Measurements from ENCODE around the gene PLXND1. TPM values are rescaled to one million over a fixed set of nuclear protein-coding genes. Genes with fewer than 3 reads are reported as not detected.

The PLXND1 gene
- total and polyA plus RNA-seq, 12 donors, result 41.2 to 370 (median 138) TPM

GRCh38 chr3:129560269-129560787 lies 46.1 kb downstream of the PLXND1 start:
- WGBS, 4 donors, result 36 to 66% (median 61%) methylated on average over 6 to 16 of the region's 16 CpGs
- TF ChIP-seq, protein P1, sequence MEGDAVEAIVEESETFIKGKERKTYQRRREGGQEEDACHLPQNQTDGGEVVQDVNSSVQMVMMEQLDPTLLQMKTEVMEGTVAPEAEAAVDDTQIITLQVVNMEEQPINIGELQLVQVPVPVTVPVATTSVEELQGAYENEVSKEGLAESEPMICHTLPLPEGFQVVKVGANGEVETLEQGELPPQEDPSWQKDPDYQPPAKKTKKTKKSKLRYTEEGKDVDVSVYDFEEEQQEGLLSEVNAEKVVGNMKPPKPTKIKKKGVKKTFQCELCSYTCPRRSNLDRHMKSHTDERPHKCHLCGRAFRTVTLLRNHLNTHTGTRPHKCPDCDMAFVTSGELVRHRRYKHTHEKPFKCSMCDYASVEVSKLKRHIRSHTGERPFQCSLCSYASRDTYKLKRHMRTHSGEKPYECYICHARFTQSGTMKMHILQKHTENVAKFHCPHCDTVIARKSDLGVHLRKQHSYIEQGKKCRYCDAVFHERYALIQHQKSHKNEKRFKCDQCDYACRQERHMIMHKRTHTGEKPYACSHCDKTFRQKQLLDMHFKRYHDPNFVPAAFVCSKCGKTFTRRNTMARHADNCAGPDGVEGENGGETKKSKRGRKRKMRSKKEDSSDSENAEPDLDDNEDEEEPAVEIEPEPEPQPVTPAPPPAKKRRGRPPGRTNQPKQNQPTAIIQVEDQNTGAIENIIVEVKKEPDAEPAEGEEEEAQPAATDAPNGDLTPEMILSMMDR (IDR thresholded peaks at IDR 0.05), result no peak
- TF ChIP-seq POLR2A (IDR thresholded peaks at IDR 0.05), result no peak
- intact Hi-C loops (cut with DNase I), result no loop called here
- H3K27me3 ChIP-seq, result no peaks in the 10 kb centered on the region
- H3K27ac ChIP-seq, result peak overlapping the region in 4 of 5 donors; percentile 55 to 93 (median 84)
- no peaks in the 10 kb centered on the region for H3K9me3 ChIP-seq (replicated peaks in 1 of 3)
- peaks cover 0 to 64% of the 10 kb centered on the region in 2 donors for H3K36me3 ChIP-seq (replicated peaks in 1 of 2)
- H3K4me1 ChIP-seq (replicated peaks in 1 of 2), result peaks cover 37 to 47% of the 10 kb centered on the region in 2 donors
- peak in 6 of 7 donors; percentile 33 to 79 (median 57) for DNase-seq
- H3K4me3 ChIP-seq, result no peak overlapping the region

DNA sequence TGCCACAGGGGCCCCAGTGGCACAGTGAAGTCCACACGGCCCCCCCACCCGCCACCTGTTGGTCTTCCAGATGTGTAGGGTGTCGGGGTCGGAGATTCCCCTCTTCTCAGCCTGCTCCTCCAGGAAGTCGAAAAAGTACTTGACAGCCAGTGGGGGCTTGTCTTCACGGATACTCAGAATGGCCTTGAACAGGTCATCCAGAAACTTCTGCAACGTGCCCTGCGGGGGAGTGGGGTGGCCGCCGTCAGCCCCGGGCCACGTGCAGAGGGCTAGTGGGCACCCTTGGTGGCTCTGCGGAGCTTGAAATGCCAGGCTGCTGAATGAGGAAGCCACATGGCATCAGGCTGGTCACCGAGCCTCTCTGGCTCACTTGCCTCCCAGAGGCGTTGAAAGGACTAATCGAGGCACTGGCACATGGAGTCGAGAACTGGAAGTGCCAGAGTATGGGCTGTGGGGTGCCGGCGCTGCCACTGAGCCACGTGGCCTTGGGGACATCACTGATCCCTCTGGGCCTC lies 46.9 kb downstream of the PLXND1 start:
- no peak overlapping the region for H3K4me3 ChIP-seq
- H3K27ac ChIP-seq, result peak overlapping the region in 4 of 5 donors; percentile 55 to 93 (median 84)
- peaks cover 37 to 52% of the 10 kb centered on the region in 2 donors for H3K4me1 ChIP-seq (replicated peaks in 1 of 2)
- intact Hi-C loops (cut with DNase I), result no loop called here
- no peak for DNase-seq
- no peaks in the 10 kb centered on the region for H3K9me3 ChIP-seq (replicated peaks in 1 of 3)
- H3K36me3 ChIP-seq (replicated peaks in 1 of 2), result peaks cover 0 to 57% of the 10 kb centered on the region in 2 donors
- 77 to 84% (median 81%) methylated on average over 11 to 20 of the region's 20 CpGs for WGBS, 4 donors
- no peaks in the 10 kb centered on the region for H3K27me3 ChIP-seq
- TF ChIP-seq, protein P1 (IDR thresholded peaks at IDR 0.05), result no peak
- TF ChIP-seq POLR2A (IDR thresholded peaks at IDR 0.05), result no peak

- peak; percentile 65 to 90 (median 83) for DNase-seq
- TF ChIP-seq, protein P1 (IDR thresholded peaks at IDR 0.05), result no peak
- TF ChIP-seq POLR2A (IDR thresholded peaks at IDR 0.05), result peak in 1 of 2 donors; percentile 39
- Histone ChIP-seq H3K27me3 (no peaks in the 10 kb centered on the region), H3K27ac (peak overlapping the region in 3 of 5 donors; percentile 80 to 93 (median 88)), H3K9me3 (replicated peaks in 1 of 3) (no peaks in the 10 kb centered on the region), H3K4me1 (replicated peaks in 1 of 2) (peaks cover 37 to 58% of the 10 kb centered on the region in 2 donors), H3K36me3 (replicated peaks in 1 of 2) (peaks cover 0 to 55% of the 10 kb centered on the region in 2 donors), H3K4me3 (no peak overlapping the region)
- intact Hi-C loops (cut with DNase I), result no loop called here
- WGBS, 4 donors, result 59 to 86% (median 74%) methylated on average over 6 to 11 of the region's 11 CpGs
Measured at GRCh38 chr3:129558772-129559564, 47.5 kb downstream of the PLXND1 start.

DNA sequence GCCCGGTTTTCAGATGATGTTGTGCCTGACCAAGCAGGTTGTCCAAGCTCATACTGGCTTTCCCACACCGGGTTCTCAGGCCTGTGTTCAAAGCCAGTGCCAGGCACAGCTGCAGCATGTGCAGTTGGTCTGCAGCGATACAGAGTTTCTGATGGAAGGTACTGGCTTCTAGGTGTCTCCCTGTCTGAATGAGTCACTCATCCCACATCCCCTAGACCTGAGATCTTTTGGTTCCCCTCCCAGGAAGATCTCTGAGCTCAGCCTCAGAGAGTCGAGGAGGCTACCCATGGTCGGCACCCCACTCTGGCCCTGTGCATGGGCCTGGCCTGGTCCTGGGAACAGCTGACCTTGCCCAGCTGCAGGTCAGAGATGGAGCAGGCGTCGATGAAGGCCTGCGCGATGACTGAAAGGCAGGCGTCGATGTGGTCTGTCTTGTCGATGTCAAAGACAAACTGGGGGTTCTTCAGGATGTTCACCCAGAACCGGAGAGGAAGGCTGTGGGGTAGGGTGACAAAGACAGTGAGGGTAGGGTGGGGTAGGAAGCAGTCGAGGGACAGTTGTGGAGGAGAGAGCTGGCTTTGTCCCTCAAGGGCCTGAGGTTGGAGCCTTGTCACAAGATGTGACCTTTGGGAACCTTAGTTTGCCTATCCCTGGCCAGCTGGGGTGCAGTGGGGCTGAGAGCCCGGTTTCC lies 48.2 kb downstream of the PLXND1 start:
- Histone ChIP-seq H3K27ac (peak overlapping the region in 3 of 5 donors; percentile 80 to 93 (median 88)), H3K4me3 (no peak overlapping the region), H3K4me1 (replicated peaks in 1 of 2) (peaks cover 37 to 59% of the 10 kb centered on the region in 2 donors), H3K27me3 (no peaks in the 10 kb centered on the region), H3K36me3 (replicated peaks in 1 of 2) (peaks cover 0 to 55% of the 10 kb centered on the region in 2 donors), H3K9me3 (replicated peaks in 1 of 3) (no peaks in the 10 kb centered on the region)
- WGBS, 4 donors, result 79 to 86% (median 82%) methylated on average over 13 to 15 of the region's 15 CpGs
- TF ChIP-seq, protein P1 (IDR thresholded peaks at IDR 0.05), result no peak
- no peak for TF ChIP-seq POLR2A (IDR thresholded peaks at IDR 0.05)
- DNase-seq, result no peak
- intact Hi-C loops (cut with DNase I), result no loop called here

All from adrenal gland (tissue), 12 donors.